SU-DHL-6 (cell line): ENCODE data around the gene SLC18A3.

Experiments used
- H2AFZ ChIP-seq: fragments of 200-600 bp; sonication (generic); 2 replicates; pipeline ENCODE4 v1.6.1; 2014; ENCODE audit warnings: low read depth, mild to moderate bottlenecking, moderate library complexity, mixed read lengths, antibody characterized with exemption, low read length; ENCODE audit not compliant: severe bottlenecking
- H3F3A ChIP-seq: fragments of 200-600 bp; shearing (Covaris generic); 2 replicates; pipeline ENCODE4 v1.6.0; 2016; ENCODE audit warnings: antibody characterized with exemption, mild to moderate bottlenecking; ENCODE audit not compliant: insufficient read depth
- H3K27ac ChIP-seq: fragments of 200-600 bp; sonication (generic); 2 replicates; pipeline ENCODE4 v1.5.1; 2016; ENCODE audit warnings: low read depth, mild to moderate bottlenecking, low read length, moderate library complexity, mixed read lengths
- H3K27me3 ChIP-seq: fragments of 200-600 bp; sonication (generic), shearing (Covaris generic); 2 replicates; pipeline ENCODE4 v1.6.0; 2014; ENCODE audit warnings: mild to moderate bottlenecking, low read length
- H3K36me3 ChIP-seq: fragments of 200-600 bp; sonication (generic); 2 replicates; pipeline ENCODE4 v1.6.1; 2014; ENCODE audit warnings: mild to moderate bottlenecking, low read length, mixed read lengths
- H3K4me2 ChIP-seq: fragments of 300-600, 200-600 bp; shearing (Covaris generic), sonication (generic); 2 replicates; pipeline ENCODE4 v1.6.0; 2014; ENCODE audit warnings: low read length, low read depth, mild to moderate bottlenecking; ENCODE audit not compliant: poor library complexity, severe bottlenecking
- H3K4me3 ChIP-seq: fragments of 200-600 bp; sonication (generic); 2 replicates; pipeline ENCODE4 v1.5.1; 2014; ENCODE audit warnings: antibody characterized with exemption, low read length, mild to moderate bottlenecking, mixed read lengths; ENCODE audit not compliant: insufficient read depth, poor library complexity, severe bottlenecking
- H3K79me2 ChIP-seq: fragments of 200-600 bp; sonication (generic); 2 replicates; pipeline ENCODE4 v1.6.1; 2014; ENCODE audit warnings: mild to moderate bottlenecking, low read length, moderate library complexity; ENCODE audit not compliant: insufficient read depth
- H3K9ac ChIP-seq: fragments of 200-600 bp; sonication (generic); 2 replicates; pipeline ENCODE4 v1.7.0; 2014; ENCODE audit warnings: mild to moderate bottlenecking, low read length
- H3K9me2 ChIP-seq: fragments of 200-600 bp; sonication (generic); replicated peaks from 2 replicates; pipeline ENCODE4 v1.6.1; 2014; ENCODE audit warnings: low read length; ENCODE audit not compliant: insufficient read depth
- H3K9me3 ChIP-seq: fragments of 200-600 bp; sonication (generic); 2 replicates; pipeline ENCODE4 v1.6.1; 2014; ENCODE audit warnings: low read length, mixed read lengths; ENCODE audit not compliant: insufficient read depth
- H4K20me1 ChIP-seq: fragments of 200-600 bp; sonication (generic); 2 replicates; pipeline ENCODE4 v1.6.1; 2014; ENCODE audit warnings: low read depth, mild to moderate bottlenecking, antibody characterized with exemption, low read length, moderate library complexity, mixed read lengths
- EZH2phosphoT487 ChIP-seq: fragments of 200-600 bp; sonication (generic), shearing (Covaris generic); conservative IDR thresholded peaks from 2 replicates; pipeline ENCODE4 v1.6.1; 2018; ENCODE audit warnings: mild to moderate bottlenecking, antibody characterized with exemption, low read length, moderate library complexity, mixed read lengths
- TF ChIP-seq, protein P1 (sequence below): fragments of 200-600 bp; sonication (generic); IDR thresholded peaks from one replicate; pipeline ENCODE4 v1.5.1; 2017; ENCODE audit warnings: antibody characterized with exemption, mild to moderate bottlenecking, low read length, moderate library complexity; ENCODE audit not compliant: insufficient read depth, poor library complexity, severe bottlenecking

Gene SLC18A3

GRCh38 chr10:49614242-49615198, 4.4 kb downstream of the SLC18A3 start:
- Histone ChIP-seq H3K79me2 (no peaks in the 10 kb centered on the region), H3K27me3 (no peaks in the 10 kb centered on the region), H3F3A (no peaks in the 10 kb centered on the region), H3K27ac (no peak overlapping the region), H3K9ac (no peak overlapping the region), H3K4me3 (no peak overlapping the region), H2AFZ (no peak overlapping the region), H3K36me3 (no peaks in the 10 kb centered on the region), H4K20me1 (no peaks in the 10 kb centered on the region), H3K9me2 (no peaks in the 10 kb centered on the region), H3K9me3 (no peaks in the 10 kb centered on the region), H3K4me2 (no peak overlapping the region)
- no peak for TF ChIP-seq EZH2phosphoT487
- TF ChIP-seq, protein P1, sequence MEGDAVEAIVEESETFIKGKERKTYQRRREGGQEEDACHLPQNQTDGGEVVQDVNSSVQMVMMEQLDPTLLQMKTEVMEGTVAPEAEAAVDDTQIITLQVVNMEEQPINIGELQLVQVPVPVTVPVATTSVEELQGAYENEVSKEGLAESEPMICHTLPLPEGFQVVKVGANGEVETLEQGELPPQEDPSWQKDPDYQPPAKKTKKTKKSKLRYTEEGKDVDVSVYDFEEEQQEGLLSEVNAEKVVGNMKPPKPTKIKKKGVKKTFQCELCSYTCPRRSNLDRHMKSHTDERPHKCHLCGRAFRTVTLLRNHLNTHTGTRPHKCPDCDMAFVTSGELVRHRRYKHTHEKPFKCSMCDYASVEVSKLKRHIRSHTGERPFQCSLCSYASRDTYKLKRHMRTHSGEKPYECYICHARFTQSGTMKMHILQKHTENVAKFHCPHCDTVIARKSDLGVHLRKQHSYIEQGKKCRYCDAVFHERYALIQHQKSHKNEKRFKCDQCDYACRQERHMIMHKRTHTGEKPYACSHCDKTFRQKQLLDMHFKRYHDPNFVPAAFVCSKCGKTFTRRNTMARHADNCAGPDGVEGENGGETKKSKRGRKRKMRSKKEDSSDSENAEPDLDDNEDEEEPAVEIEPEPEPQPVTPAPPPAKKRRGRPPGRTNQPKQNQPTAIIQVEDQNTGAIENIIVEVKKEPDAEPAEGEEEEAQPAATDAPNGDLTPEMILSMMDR, result no peak

DNA sequence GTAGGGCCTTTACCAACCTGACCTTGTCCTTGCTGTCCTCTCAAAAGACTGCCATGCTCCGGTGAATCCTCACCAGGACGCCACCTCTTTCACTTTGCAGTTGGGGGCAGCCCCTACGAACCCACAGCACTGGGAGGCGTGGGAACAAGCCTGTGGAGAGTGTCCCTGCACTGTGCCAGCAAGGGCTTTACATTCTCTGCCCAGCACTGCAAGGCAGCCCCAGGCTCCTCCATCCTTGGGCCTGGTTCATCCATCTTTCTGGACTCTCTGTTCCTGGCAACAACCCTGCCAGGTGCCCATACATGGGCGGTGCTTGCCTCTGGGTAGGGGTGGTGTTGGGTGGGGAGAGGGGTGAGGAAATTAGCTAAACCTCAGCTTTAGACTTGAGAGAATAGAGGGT, 5.1 kb downstream of the SLC18A3 start:
- TF ChIP-seq, protein P1, result no peak
- no peak for TF ChIP-seq EZH2phosphoT487
- Histone ChIP-seq H3K27me3 (no peaks in the 10 kb centered on the region), H3F3A (no peaks in the 10 kb centered on the region), H3K79me2 (no peaks in the 10 kb centered on the region), H3K9ac (no peak overlapping the region), H4K20me1 (no peaks in the 10 kb centered on the region), H3K36me3 (no peaks in the 10 kb centered on the region), H3K9me3 (no peaks in the 10 kb centered on the region), H2AFZ (no peak overlapping the region), H3K4me2 (no peak overlapping the region), H3K4me3 (no peak overlapping the region), H3K9me2 (no peaks in the 10 kb centered on the region), H3K27ac (no peak overlapping the region)

- Histone ChIP-seq H3K4me3 (no peak overlapping the region), H3K4me2 (no peak overlapping the region), H2AFZ (no peak overlapping the region), H3F3A (no peaks in the 10 kb centered on the region), H3K9me2 (no peaks in the 10 kb centered on the region), H3K27me3 (no peaks in the 10 kb centered on the region), H4K20me1 (no peaks in the 10 kb centered on the region), H3K36me3 (no peaks in the 10 kb centered on the region), H3K9me3 (no peaks in the 10 kb centered on the region), H3K9ac (no peak overlapping the region), H3K79me2 (no peaks in the 10 kb centered on the region), H3K27ac (no peak overlapping the region)
- TF ChIP-seq, protein P1, result no peak
- no peak for TF ChIP-seq EZH2phosphoT487
Observed at GRCh38 chr10:49615721-49616120, 5.6 kb downstream of the SLC18A3 start.
